ENCODE results near the gene SCAPER.
A peak's percentile ranks its signal among the peaks of the same experiment; 100 is the strongest.

Gene SCAPER

GRCh38 chr15:76337696-76338485 is 567.2 kb downstream of the SCAPER start:
- no peak for DNase-seq (ENCODE audit: low read depth)

- no peak for DNase-seq (ENCODE audit: low read depth)
Measured at GRCh38 chr15:76337059-76337695, 568.0 kb downstream of the SCAPER start.

GRCh38 chr15:76336254-76337058 is 568.7 kb downstream of the SCAPER start, which contains the start of gene ISL2:
ISL2 (plus strand) TSS chr15:76336773; CDS start chr15:76336884, 111 bp downstream.
- DNase-seq (ENCODE audit: low read depth) = peak; percentile 64

- DNase-seq (ENCODE audit: low read depth) = no peak
Measured at GRCh38 chr15:76335307-76336253, 569.6 kb downstream of the SCAPER start.

GRCh38 chr15:76334438-76335306 is 570.5 kb downstream of the SCAPER start:
- DNase-seq (ENCODE audit: low read depth) = no peak

GRCh38 chr15:76333720-76334437 is 571.3 kb downstream of the SCAPER start:
- DNase-seq (ENCODE audit: low read depth) = no peak

GRCh38 chr15:76333309-76333708 is 571.8 kb downstream of the SCAPER start:
- DNase-seq (ENCODE audit: low read depth) = no peak

GRCh38 chr15:76332796-76333195 is 572.3 kb downstream of the SCAPER start:
- no peak for DNase-seq (ENCODE audit: low read depth)

GRCh38 chr15:76330080-76330680 is 575.0 kb downstream of the SCAPER start:
- DNase-seq (ENCODE audit: low read depth) = no peak

GRCh38 chr15:76328958-76329357 is 576.2 kb downstream of the SCAPER start:
- DNase-seq (ENCODE audit: low read depth) = no peak

GRCh38 chr15:76328106-76328696 is 576.9 kb downstream of the SCAPER start:
- DNase-seq (ENCODE audit: low read depth) = no peak

- DNase-seq (ENCODE audit: low read depth) = no peak
Measured at GRCh38 chr15:76327191-76328105, 577.7 kb downstream of the SCAPER start.

GRCh38 chr15:76325704-76326103 is 579.4 kb downstream of the SCAPER start:
- no peak for DNase-seq (ENCODE audit: low read depth)

- DNase-seq (ENCODE audit: low read depth) = no peak
Measured at GRCh38 chr15:76324066-76324465, 581.1 kb downstream of the SCAPER start.

GRCh38 chr15:76321602-76322001 is 583.5 kb downstream of the SCAPER start:
- DNase-seq (ENCODE audit: low read depth) = no peak

- no peak for DNase-seq (ENCODE audit: low read depth)
Measured at GRCh38 chr15:76321171-76321570, 584.0 kb downstream of the SCAPER start.

- no peak for DNase-seq (ENCODE audit: low read depth)
Measured at GRCh38 chr15:76320012-76320411, 585.1 kb downstream of the SCAPER start.

- DNase-seq (ENCODE audit: low read depth) = no peak
Measured at GRCh38 chr15:76313731-76314130, 591.4 kb downstream of the SCAPER start.
